Smooth muscle cell of the brain vasculature (primary cell): ENCODE results near the gene P4HB.
"Not testable (repeated sequence)": the region's sequence is repeated elsewhere in the genome, so short reads cannot be mapped to it uniquely, and the experiment has no call there.

Experiments used
- DNase-seq: peaks from one replicate; pipeline ENCODE4 v3.0.0-alpha.2; 2012; ENCODE audit warnings: low read depth, low spot score

The P4HB gene

GRCh38 chr17:81846743-81847689 lies 13.3 kb downstream of the P4HB start:
- DNase-seq = no peak

GRCh38 chr17:81845881-81846742 lies 14.2 kb downstream of the P4HB start:
- no peak for DNase-seq

DNA sequence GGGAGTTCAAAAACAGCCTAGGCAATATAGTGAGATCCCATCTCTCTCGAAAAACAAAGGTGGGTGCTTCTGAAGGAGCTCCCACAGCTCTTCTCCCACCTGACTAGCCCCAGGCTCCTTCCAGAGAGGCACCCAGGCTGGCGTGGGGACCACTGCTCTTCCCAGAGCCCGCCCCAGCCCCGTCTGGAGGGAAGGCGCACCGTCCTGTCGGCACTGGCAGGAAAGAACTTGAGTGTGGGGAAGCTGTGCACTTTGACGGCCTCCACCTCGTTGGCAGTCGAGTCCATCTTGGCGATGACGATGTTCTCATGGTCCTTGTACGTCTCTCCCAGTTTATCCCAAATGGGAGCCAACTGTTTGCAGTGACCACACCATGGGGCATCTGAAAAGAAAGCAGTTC lies 15.0 kb downstream of the P4HB start:
- no peak for DNase-seq

- no peak for DNase-seq
Measured at GRCh38 chr17:81844887-81845286, 15.4 kb downstream of the P4HB start.

GRCh38 chr17:81844327-81844851 lies 15.9 kb downstream of the P4HB start:
- DNase-seq = no peak

DNA sequence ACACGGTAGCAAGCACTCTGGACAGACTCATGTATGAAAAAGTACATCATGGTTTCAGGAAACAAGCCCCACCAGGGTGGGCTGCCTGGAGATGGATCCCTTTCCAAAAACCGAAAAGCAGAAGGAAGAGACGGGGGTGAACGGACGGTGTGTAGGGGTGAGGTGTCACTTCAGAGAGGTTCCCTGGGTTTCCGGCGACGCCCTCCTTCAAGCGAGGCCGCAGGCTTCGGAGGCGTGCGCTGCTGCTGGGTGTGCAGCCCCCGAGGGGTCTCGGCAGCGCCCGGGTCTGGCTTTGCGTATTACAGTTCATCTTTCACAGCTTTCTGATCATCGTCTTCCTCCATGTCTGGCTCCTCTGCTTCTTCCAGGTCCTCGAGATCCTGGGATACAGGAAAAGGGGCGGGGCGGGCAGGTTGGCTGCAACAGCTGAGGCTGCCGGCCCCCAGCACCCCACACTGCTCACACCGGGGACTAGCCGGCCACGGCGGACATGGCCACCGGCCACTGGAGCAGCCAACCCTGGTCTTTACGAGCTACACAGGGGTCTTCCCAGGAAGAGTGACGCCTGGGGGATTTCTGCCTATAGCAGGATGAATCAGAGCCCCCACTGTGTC lies 16.5 kb downstream of the P4HB start:
- DNase-seq = no peak

DNA sequence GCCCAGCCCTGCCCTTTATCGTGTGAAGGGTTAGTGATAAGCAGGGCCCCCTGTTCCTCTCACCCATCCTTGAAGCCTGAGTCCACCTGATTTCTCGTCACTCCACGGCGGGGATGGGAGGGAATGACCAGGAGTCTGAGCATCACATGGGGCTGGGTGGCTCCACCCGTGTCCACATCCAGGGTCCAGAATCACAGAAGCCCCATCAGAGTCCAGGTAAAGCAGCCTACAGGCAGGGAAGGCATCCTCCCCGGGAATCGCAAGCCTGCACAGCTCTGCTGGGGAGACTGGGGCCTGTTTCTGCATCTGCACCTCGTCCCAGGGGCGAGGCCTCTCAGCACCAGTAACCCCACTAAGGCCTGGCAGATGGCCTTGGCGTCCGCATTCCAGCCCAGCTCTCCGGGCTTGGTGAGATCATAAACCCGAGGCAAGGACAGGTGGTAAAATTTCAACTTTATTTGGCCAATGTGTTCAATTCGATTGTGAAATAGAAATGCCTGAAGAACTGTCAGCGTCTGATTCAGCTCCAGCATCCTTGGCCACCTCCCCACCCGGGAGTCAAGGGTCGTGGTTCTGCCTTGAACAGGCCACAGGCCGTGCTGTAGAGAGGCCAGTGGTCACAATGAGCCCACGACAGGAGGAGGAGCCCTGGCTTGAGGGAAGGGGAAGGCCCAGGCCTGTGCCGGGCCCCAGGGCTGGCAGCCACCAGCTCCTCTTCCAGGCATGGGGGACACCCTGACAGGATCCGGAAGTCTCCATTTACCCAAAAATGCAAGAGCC lies 17.4 kb downstream of the P4HB start:
- no peak for DNase-seq

- DNase-seq = no peak
Measured at GRCh38 chr17:81842378-81842724, 18.0 kb downstream of the P4HB start.

GRCh38 chr17:81841866-81842265 lies 18.5 kb downstream of the P4HB start:
- no peak for DNase-seq

- no peak for DNase-seq
Measured at GRCh38 chr17:81840826-81841778, 19.2 kb downstream of the P4HB start.

- not testable (repeated sequence) for DNase-seq
Measured at GRCh38 chr17:81840059-81840458, 20.3 kb downstream of the P4HB start.

GRCh38 chr17:81839301-81839700 lies 21.0 kb downstream of the P4HB start:
- no peak for DNase-seq

DNA sequence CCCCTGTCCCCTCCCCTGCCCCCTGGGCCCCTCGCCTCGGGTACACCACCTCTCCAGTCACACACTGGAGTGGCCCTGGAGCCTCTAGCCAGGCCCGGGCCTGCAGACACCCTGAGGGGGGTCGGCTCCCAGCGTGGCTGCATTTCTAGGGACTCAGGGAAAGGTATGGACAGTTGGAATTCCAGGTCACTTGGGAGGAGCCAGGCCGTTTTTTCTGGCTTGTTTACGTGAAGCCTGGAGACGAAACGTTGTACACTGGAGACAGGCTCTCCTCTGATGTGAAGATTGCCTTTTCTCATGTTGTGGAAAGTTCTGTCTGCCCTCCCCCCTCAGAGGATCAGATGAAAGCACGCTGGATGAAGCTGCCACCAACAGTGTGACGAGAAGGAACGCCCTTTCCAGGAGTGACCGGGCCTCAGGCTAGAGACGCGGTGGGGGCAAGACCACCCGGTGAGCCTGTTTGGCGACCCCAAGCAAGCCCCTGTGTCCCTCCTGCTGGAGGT lies 21.5 kb downstream of the P4HB start:
- DNase-seq = no peak

- no peak for DNase-seq
Measured at GRCh38 chr17:81837641-81838040, 22.7 kb downstream of the P4HB start.

DNA sequence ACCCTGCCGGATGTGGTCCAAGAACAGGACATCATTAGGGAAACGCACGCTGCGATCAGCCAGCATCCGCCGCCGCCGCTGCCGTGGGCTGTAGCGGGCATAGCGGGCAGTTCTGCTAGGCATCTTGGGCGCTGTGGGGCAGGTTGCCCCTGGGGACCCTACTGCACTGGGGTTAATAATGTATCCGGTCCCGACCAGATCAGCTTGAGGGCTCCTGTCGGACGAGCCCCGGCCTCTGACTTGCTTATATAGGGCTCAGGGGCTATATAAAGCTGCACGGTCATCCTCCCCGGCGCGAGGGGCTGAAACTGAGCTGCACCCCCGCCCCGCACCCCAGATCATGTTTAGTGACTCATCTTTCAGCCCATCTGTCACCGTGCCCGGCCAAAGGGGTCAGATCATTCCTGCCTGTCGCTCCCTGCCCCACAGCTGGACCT lies 25.5 kb downstream of the P4HB start, which contains the start of gene PPP1R27:
TSS of gene PPP1R27 (minus strand) at position 220 of the 437 bp plus-strand sequence. CDS start at position 123, 97 bp downstream.
- DNase-seq = no peak

DNA sequence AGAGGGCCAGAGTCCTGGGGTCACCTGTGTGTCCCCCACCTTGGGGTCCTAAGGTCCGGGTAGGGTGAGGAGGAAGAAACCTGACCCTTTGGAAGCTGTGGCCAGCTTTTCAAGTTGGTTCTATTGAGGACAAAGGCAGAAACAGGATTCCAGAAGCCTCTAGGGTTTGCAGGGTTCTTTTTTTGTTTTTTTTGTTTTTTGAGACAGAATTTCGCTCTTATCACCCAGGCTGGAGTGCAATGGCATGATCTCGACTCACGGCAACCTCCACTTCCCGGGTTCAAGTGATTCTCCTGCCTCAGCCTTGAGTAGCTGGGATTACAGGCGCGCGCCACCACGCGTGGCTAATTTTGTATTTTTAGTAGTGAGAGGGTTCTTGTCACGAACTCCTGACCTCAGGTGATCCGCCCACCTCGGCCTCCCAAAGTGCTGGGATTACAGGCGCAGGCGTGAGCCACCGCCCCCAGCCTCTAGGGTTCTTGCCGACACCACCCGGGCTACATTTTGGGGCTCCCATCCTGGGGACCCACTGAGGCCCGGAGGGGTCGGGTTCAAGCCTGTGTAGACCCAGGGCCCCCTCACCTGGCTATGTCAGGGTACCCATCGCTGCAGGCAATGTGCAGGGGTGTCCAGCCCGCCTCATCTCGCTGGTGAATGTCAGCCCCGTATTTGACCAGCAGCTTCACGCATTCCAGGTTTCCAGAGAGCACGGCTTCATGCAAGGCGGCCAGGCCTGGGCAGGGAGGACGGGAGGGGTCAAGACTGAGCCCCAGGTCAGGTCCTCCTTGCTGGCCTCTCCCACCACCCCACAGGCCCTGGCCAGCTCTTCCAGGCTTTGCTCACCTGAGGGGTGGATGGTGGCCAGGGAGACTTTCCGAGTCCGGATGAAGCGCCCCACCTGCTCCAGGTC lies 26.2 kb downstream of the P4HB start:
- no peak for DNase-seq

DNA sequence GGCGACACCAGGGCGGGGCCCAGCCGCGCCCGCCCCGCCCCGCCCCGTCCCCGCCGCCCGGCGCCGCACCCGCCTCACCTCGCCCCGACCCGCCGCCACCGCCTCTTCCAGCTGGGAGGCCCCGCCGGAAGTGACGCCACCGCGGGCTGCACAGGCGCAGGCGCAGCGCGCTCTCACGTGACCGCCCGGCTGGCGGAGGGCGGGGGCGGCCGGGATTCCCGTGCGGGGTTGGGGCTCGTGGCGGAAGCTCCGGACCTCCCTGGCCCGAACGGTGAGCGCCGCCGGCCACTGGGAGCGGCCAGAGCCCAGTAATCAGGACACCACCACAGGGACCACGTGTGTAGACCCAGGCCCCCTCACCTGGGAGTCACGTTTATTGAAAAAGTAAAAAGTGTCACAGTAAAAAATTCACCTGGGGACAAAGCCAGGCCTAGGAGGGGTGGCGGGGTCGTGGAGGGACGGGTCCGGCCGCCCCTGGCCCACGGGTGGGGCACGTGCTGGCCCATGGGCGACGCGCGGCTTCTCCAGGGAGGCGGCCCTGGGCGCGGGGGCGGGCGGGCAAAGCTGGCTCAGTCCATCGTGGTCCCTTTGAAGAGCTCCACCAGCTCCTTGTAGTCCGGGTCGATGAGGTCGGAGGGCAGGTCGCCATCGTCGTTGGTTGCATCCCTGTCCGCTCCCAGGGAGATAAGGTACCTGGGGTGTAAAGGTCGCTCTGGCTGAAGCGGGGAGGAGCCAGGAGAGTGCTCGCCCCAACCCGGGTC lies 27.0 kb downstream of the P4HB start, which contains the start of gene MCRIP1:
TSS of gene MCRIP1 (minus strand) at position 132 of the 761 bp plus-strand sequence. CDS start 8,785 bp downstream, outside the sequence.
- DNase-seq = peak; percentile 65
